IMR-90 (cell line): Measurements from ENCODE around the gene RPS8. TPM values are rescaled to one million over a fixed set of nuclear protein-coding genes. Genes with fewer than 3 reads are reported as not detected.

Source experiments
- ATAC-seq: fragments of 200-7000 bp; cut with Tn5 transposase; 2 replicates; pipeline ENCODE4 v1.9.1; 2020; ENCODE audit warnings: low read depth, mild to moderate bottlenecking, moderate library complexity
- BruUV-seq: library from RNA; stranded (reverse); fragments of 400-500 nt; replicated peaks from 2 replicates; lab custom pipeline; 2021; lab: Mats Ljungman, UMichigan
- CTCF ChIA-PET: fragments of 300-600 bp; formaldehyde crosslinking; extraction: SDS; loops from one replicate; lab custom pipeline; 2021; ENCODE audit warnings: antibody characterized with exemption; lab: Yijun Ruan, JAX
- POLR2A ChIA-PET: fragments of 300-600 bp; sonication (Branson Sonifier 250); formaldehyde crosslinking; loops from one replicate; lab custom pipeline; 2022; ENCODE audit warnings: antibody characterized with exemption; ENCODE audit not compliant: unreplicated experiment; lab: Charles Lee
- DNase-seq: peaks from one replicate; pipeline ENCODE4 v3.0.0; 2013
- H2AFZ ChIP-seq: replicated peaks from 2 replicates; pipeline ENCODE3; 2013; ENCODE audit warnings: low read length, mild to moderate bottlenecking; ENCODE audit not compliant: poor library complexity
- H2AK5ac ChIP-seq: 2 replicates; pipeline ENCODE4 v1.6.1; 2013; ENCODE audit warnings: low read depth, low read length, inconsistent platforms
- H2AK9ac ChIP-seq: replicated peaks from 2 replicates; pipeline ENCODE3; 2013; ENCODE audit warnings: mild to moderate bottlenecking, low read depth, low read length, moderate library complexity; ENCODE audit not compliant: poor library complexity
- H2BK120ac ChIP-seq: 2 replicates; pipeline ENCODE4 v1.6.1; 2013; ENCODE audit warnings: low read depth, low read length, inconsistent platforms
- H2BK15ac ChIP-seq: 3 replicates; pipeline ENCODE4 v1.6.1; 2013; ENCODE audit warnings: low read depth, low read length, inconsistent platforms
- H2BK20ac ChIP-seq: 2 replicates; pipeline ENCODE4 v1.6.1; 2013; ENCODE audit warnings: low read depth, mild to moderate bottlenecking, inconsistent platforms, low read length, moderate library complexity
- H2BK5ac ChIP-seq: 2 replicates; pipeline ENCODE4 v1.6.1; 2013; ENCODE audit warnings: mild to moderate bottlenecking, low read depth, low read length, inconsistent platforms; ENCODE audit not compliant: poor library complexity, severe bottlenecking
- H3K14ac ChIP-seq: replicated peaks from 2 replicates; pipeline ENCODE4 v1.6.1; 2013; ENCODE audit warnings: low read depth, low read length, inconsistent platforms
- H3K18ac ChIP-seq: 2 replicates; pipeline ENCODE4 v1.6.1; 2013; ENCODE audit warnings: low read depth, low read length, control low read depth
- H3K23ac ChIP-seq: 2 replicates; pipeline ENCODE4 v1.6.1; 2013; ENCODE audit warnings: low read depth, low read length, inconsistent platforms
- H3K27ac ChIP-seq: 2 replicates; pipeline ENCODE4 v1.5.1; 2013; ENCODE audit warnings: mild to moderate bottlenecking, control low read depth, low read length; ENCODE audit not compliant: insufficient read depth
- H3K27me3 ChIP-seq: 2 replicates; pipeline ENCODE4 v1.6.1; 2013; ENCODE audit warnings: low read length; ENCODE audit not compliant: control insufficient read depth, insufficient read depth
- H3K36me3 ChIP-seq: 2 replicates; pipeline ENCODE4 v1.6.1; 2013; ENCODE audit warnings: low read length, mixed read lengths; ENCODE audit not compliant: control insufficient read depth, insufficient read depth
- H3K4ac ChIP-seq: 2 replicates; pipeline ENCODE4 v1.6.1; 2013; ENCODE audit warnings: low read depth, low read length, inconsistent platforms
- H3K4me1 ChIP-seq: 2 replicates; pipeline ENCODE4 v1.6.1; 2013; ENCODE audit warnings: low read length, mixed read lengths; ENCODE audit not compliant: control insufficient read depth, insufficient read depth
- H3K4me2 ChIP-seq: 2 replicates; pipeline ENCODE4 v1.6.1; 2013; ENCODE audit warnings: low read depth, mild to moderate bottlenecking, control low read depth, low read length, moderate library complexity
- H3K4me3 ChIP-seq: 2 replicates; pipeline ENCODE4 v1.5.1; 2013; ENCODE audit warnings: low read depth, mild to moderate bottlenecking, control low read depth, low read length, moderate library complexity; ENCODE audit not compliant: insufficient read depth
- H3K56ac ChIP-seq: 2 replicates; pipeline ENCODE4 v1.6.1; 2013; ENCODE audit warnings: low read length, inconsistent platforms; ENCODE audit not compliant: insufficient read depth; ENCODE audit errors: extremely low read depth
- H3K79me1 ChIP-seq, 2 experiments: 2 replicates each; pipeline ENCODE4 v1.6.1; 2013; ENCODE audit warnings: low read length in 2 of 2, inconsistent platforms in 1 of 2, low read depth in 1 of 2
- H3K9ac ChIP-seq: 2 replicates; pipeline ENCODE4 v1.6.1; 2013; ENCODE audit warnings: low read depth, low read length, control low read depth
- H3K9me1 ChIP-seq: 2 replicates; pipeline ENCODE4 v1.6.1; 2013; ENCODE audit warnings: low read length, inconsistent platforms; ENCODE audit not compliant: insufficient read depth
- H3K9me3 ChIP-seq: 2 replicates; pipeline ENCODE4 v1.6.1; 2013; ENCODE audit warnings: low read length; ENCODE audit not compliant: control insufficient read depth, insufficient read depth
- H4K20me1 ChIP-seq: 2 replicates; pipeline ENCODE4 v1.6.1; 2013; ENCODE audit warnings: low read length, inconsistent platforms; ENCODE audit not compliant: insufficient read depth
- H4K5ac ChIP-seq: 2 replicates; pipeline ENCODE4 v1.6.1; 2013; ENCODE audit warnings: mild to moderate bottlenecking, low read depth, low read length, control low read depth
- H4K8ac ChIP-seq, 2 experiments: 2 replicates each; pipeline ENCODE4 v1.6.1; 2013; ENCODE audit warnings: low read depth in 2 of 2, low read length in 2 of 2, control low read depth in 1 of 2, inconsistent platforms in 1 of 2
- H4K91ac ChIP-seq: 2 replicates; pipeline ENCODE4 v1.6.1; 2013; ENCODE audit warnings: low read depth, low read length, inconsistent platforms; ENCODE audit not compliant: insufficient read depth
- BHLHE40 ChIP-seq: fragments of 150-350 bp; IDR thresholded peaks from 2 replicates; pipeline ENCODE4 v1.6.1; 2016; ENCODE audit warnings: mild to moderate bottlenecking, low read depth, low read length
- CEBPB ChIP-seq: IDR thresholded peaks from 2 replicates; pipeline ENCODE4 v1.6.1; 2012; ENCODE audit warnings: low read depth, low read length, improper control_type of control experiment
- CHD1 ChIP-seq: IDR thresholded peaks from 2 replicates; pipeline ENCODE4 v1.6.1; 2012; ENCODE audit warnings: low read depth, low read length, improper control_type of control experiment
- MAFK ChIP-seq: IDR thresholded peaks from 2 replicates; pipeline ENCODE4 v1.6.1; 2012; ENCODE audit warnings: low read depth, low read length, improper control_type of control experiment
- MAZ ChIP-seq: IDR thresholded peaks from 2 replicates; pipeline ENCODE4 v1.6.1; 2012; ENCODE audit warnings: low read depth, mild to moderate bottlenecking, low read length, improper control_type of control experiment, moderate library complexity, borderline replicate concordance
- MXI1 ChIP-seq: IDR thresholded peaks from 2 replicates; pipeline ENCODE4 v1.6.1; 2012; ENCODE audit warnings: low read depth, mild to moderate bottlenecking, low read length, moderate library complexity, borderline replicate concordance
- RAD21 ChIP-seq: IDR thresholded peaks from 2 replicates; pipeline ENCODE4 v1.6.1; 2012; ENCODE audit warnings: low read length, improper control_type of control experiment
- RFX5 ChIP-seq: IDR thresholded peaks from 2 replicates; pipeline ENCODE4 v1.8.0; 2012; ENCODE audit warnings: low read depth, mild to moderate bottlenecking, low read length, moderate library complexity
- SMC3 ChIP-seq: fragments of 150-350 bp; IDR thresholded peaks from 2 replicates; pipeline ENCODE4 v1.6.1; 2016; ENCODE audit warnings: low read depth, mild to moderate bottlenecking, antibody characterized with exemption, low read length, moderate library complexity
- WGBS, 2 experiments: methylation state at CpG; one replicate each; pipeline versions ENCODE4 v1.1.5 to v1.1.7; 2013; ENCODE audit warnings: missing lambda C conversion rate in 2 of 2; ENCODE audit not compliant: insufficient read length in 1 of 2; ENCODE audit errors: extremely low coverage in 2 of 2; 5-methylcytosine and 5-hydroxymethylcytosine counted together
- dilution Hi-C: fragments of 300-500 bp; cut with HindIII; formaldehyde crosslinking; loops from one replicate; pipeline ENCODE4 v1.14.3; 2018; ENCODE audit warnings: low sequenced_read_pairs; ENCODE audit not compliant: unreplicated experiment
- in situ Hi-C: fragments of 300-500 bp; cut with MboI; formaldehyde crosslinking; loops from 3 replicates; pipeline ENCODE4 v1.14.3; 2019; ENCODE audit warnings: low sequenced_read_pairs, inconsistent platforms, mixed read lengths
- intact Hi-C: fragments of 100-400 bp; cut with micrococcal nuclease; formaldehyde crosslinking; loops from 2 replicates; pipeline ENCODE4 v1.10.0; 2022
- polyA plus RNA-seq, 3 experiments: library from polyadenylated mRNA; depleted of rRNA; stranded (reverse); fragments of >200 nt; gene quantifications; 2 replicates each; pipeline ENCODE4 v1.2.3, GENCODE V29; 2012; ENCODE audit warnings: low replicate concordance in 1 of 3
- total RNA-seq: library from RNA; depleted of rRNA; stranded (reverse); fragments of >200 nt; gene quantifications from 2 replicates; pipeline ENCODE4 v1.2.3, GENCODE V29; 2012
- TF ChIP-seq, protein P1 (sequence below): fragments of 150-350 bp; IDR thresholded peaks from 2 replicates; pipeline ENCODE4 v1.6.1; 2016; ENCODE audit warnings: low read depth, mild to moderate bottlenecking, low read length, moderate library complexity, borderline replicate concordance
- TF ChIP-seq, protein P2 (sequence below): fragments of 150-350 bp; IDR thresholded peaks from 2 replicates; pipeline ENCODE4 v1.6.1; 2017; ENCODE audit warnings: mild to moderate bottlenecking, antibody characterized with exemption, low read length, low read depth

Gene RPS8
- total and polyA plus RNA-seq, 2 of the 4 experiments (the other 2 are of a cell fraction) = 2,171 to 2,255 TPM

DNA sequence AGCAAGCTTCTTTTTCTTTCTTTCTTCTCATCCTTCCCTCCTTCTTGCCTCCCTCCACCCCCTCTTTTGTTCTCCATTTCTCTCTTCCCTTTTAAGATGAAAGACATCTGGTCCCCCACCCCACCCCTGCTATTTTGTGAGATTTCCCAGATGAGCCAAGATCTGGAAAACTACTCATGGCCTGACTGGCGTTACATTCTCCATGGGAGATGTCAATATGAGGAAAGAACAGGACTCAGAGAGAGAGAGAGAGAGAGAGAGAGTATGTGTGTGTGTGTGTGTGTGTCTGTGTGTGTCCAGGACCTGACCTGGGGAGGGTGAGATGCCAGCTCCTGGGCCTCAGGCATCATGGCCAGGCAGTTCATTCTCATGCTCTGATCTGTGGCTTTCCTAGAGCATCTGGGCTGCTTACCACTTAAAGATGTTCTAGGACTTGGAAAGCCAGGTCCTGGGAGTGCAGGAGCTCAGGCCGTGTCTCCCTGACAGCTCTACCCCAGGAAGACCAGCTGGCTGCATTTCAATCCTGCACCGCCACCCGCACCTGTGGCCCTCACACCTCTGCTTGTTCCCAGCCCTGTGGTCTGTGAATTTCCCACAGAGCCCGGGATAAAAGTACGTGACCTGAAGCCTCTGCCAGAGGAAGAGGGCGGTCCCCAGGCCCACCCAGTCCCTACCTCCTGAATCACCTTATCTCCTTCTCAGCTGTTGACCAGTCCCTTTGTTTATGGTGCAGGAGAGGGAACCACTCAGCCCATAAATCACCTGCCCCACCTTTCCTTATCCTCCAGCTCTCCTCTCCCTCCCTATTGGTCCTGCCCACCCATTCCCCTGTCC is 15.8 kb downstream of the RPS8 start:
- no peak overlapping the region for H2AK9ac ChIP-seq
- H2BK5ac ChIP-seq = no peak overlapping the region
- peaks cover 2% of the 10 kb centered on the region; the same call in 1 of the 2 replicates for H3K27me3 ChIP-seq
- H2AK5ac ChIP-seq = no peak overlapping the region
- DNase-seq (no peak), ATAC-seq (no peak)
- H2BK120ac ChIP-seq = no peak overlapping the region
- no peak overlapping the region for H3K14ac ChIP-seq
- no peak overlapping the region for H3K4ac ChIP-seq
- H2BK15ac ChIP-seq = no peak overlapping the region
- H3K9me3 ChIP-seq = no peaks in the 10 kb centered on the region
- H3K4me1 ChIP-seq = peaks cover 3% of the 10 kb centered on the region; the same call in 1 of the 2 replicates
- H2BK20ac ChIP-seq = no peak overlapping the region
- in situ Hi-C loops (no loop called here), dilution Hi-C loops (no loop called here), intact Hi-C loops (loop anchor here (5.0 kb wide), 1 partner anchor 221 kb away; the partner anchor contains the start of genes HECTD3 and UROD)
- no peak overlapping the region for H3K56ac ChIP-seq
- no peak overlapping the region for H3K18ac ChIP-seq
- BruUV-seq = no TSS peak
- no peaks in the 10 kb centered on the region for H4K20me1 ChIP-seq
- no peak overlapping the region for H3K9ac ChIP-seq
- WGBS, 2 experiments = 33% methylated on average over 2 of the region's 7 CpGs; no CpG with 5 or more reads in 1 of the 2 experiments
- H2AFZ ChIP-seq = no peak overlapping the region
- H4K8ac ChIP-seq = no peak overlapping the region
- no peak overlapping the region for H3K23ac ChIP-seq
- no peak overlapping the region for H3K27ac ChIP-seq
- H3K79me1 ChIP-seq = no peaks in the 10 kb centered on the region
- H3K36me3 ChIP-seq = no peaks in the 10 kb centered on the region
- H4K5ac ChIP-seq = no peak overlapping the region
- no peak overlapping the region for H4K91ac ChIP-seq
- H3K4me3 ChIP-seq = no peak overlapping the region
- ChIA-PET CTCF (interaction anchor here (1.4 kb wide), 1 partner anchor 9 kb away, joined by 4 read pairs; the partner anchor contains the start of gene PLK3), POLR2A (no interaction called here)
- H3K4me2 ChIP-seq = no peak overlapping the region
- TF ChIP-seq, protein P1, sequence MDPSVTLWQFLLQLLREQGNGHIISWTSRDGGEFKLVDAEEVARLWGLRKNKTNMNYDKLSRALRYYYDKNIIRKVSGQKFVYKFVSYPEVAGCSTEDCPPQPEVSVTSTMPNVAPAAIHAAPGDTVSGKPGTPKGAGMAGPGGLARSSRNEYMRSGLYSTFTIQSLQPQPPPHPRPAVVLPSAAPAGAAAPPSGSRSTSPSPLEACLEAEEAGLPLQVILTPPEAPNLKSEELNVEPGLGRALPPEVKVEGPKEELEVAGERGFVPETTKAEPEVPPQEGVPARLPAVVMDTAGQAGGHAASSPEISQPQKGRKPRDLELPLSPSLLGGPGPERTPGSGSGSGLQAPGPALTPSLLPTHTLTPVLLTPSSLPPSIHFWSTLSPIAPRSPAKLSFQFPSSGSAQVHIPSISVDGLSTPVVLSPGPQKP = no peak
- TF ChIP-seq CEBPB (no peak), SMC3 (no peak), BHLHE40 (no peak), MAZ (no peak), RAD21 (no peak), MAFK (no peak), RFX5 (no peak), CHD1 (no peak), MXI1 (no peak)
- TF ChIP-seq, protein P2, sequence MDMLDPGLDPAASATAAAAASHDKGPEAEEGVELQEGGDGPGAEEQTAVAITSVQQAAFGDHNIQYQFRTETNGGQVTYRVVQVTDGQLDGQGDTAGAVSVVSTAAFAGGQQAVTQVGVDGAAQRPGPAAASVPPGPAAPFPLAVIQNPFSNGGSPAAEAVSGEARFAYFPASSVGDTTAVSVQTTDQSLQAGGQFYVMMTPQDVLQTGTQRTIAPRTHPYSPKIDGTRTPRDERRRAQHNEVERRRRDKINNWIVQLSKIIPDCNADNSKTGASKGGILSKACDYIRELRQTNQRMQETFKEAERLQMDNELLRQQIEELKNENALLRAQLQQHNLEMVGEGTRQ = no peak
- H3K9me1 ChIP-seq = no peaks in the 10 kb centered on the region
